K562 (cell line): Measurements from ENCODE around the gene RHOV. TPM values are rescaled to one million over a fixed set of nuclear protein-coding genes. Genes with fewer than 3 reads are reported as not detected.

Experiments
- ATAC-seq: fragments of 200-7000 bp; cut with Tn5 transposase; 3 replicates; pipeline ENCODE4 v1.9.1; 2020; ENCODE audit warnings: moderate library complexity
- BruUV-seq: library from RNA; stranded (reverse); fragments of 400-500 nt; replicated peaks from 2 replicates; lab custom pipeline; 2021; lab: Mats Ljungman, UMichigan
- CTCF ChIA-PET: fragments of 300-600 bp; formaldehyde crosslinking; extraction: SDS; loops from one replicate; lab custom pipeline; 2021; ENCODE audit warnings: low intra/inter-chr PET ratio; lab: Yijun Ruan, JAX
- POLR2A ChIA-PET: fragments of 300-600, 350-650 bp; sonication (Branson Sonifier 250); formaldehyde crosslinking; extraction: SDS; loops from one replicate; lab custom pipeline; 2021; ENCODE audit warnings: antibody characterized with exemption, inconsistent platforms; lab: Yijun Ruan, JAX
- DNase-seq, 4 experiments: peaks; one replicate each; pipeline versions ENCODE4 v3.0.0 to v3.0.0-alpha.2; 2011 to 2018; ENCODE audit warnings: low spot score in 3 of 4, mixed read lengths in 3 of 4; ENCODE audit errors: extremely low read depth in 1 of 4
- FAIRE-seq: peaks from 2 replicates; lab custom pipeline; 2011; peaks lifted over from hg19 to GRCh38; lab: Jason Lieb, UNC
- H2AFZ ChIP-seq: 2 replicates; pipeline ENCODE4 v1.6.0; 2011; ENCODE audit warnings: low read depth, low read length, control low read depth, inconsistent platforms
- H3K27ac ChIP-seq: fragments of 200-600 bp; 3 replicates; pipeline ENCODE4 v1.8.0; 2011; ENCODE audit warnings: low read depth, mild to moderate bottlenecking, control low read depth, inconsistent platforms, low read length, moderate library complexity, mixed read lengths; ENCODE audit errors: extremely low read depth
- H3K27me3 ChIP-seq, 2 experiments: fragments of 300-600 bp in 1 of 2; 2 replicates in 1 of 2; 3 replicates in 1 of 2; pipeline versions ENCODE4 v1.6.0 to v1.8.0; 2011; ENCODE audit warnings: inconsistent platforms in 2 of 2, low read length in 2 of 2, mild to moderate bottlenecking in 1 of 2, mixed read lengths in 1 of 2, moderate library complexity in 1 of 2; ENCODE audit not compliant: control insufficient read depth in 2 of 2, insufficient read depth in 2 of 2
- H3K36me3 ChIP-seq: fragments of 300-600 bp; 3 replicates; pipeline ENCODE4 v1.8.0; 2011; ENCODE audit warnings: mild to moderate bottlenecking, low read length, inconsistent platforms; ENCODE audit not compliant: control insufficient read depth, insufficient read depth
- H3K4me1 ChIP-seq, 2 experiments: fragments of 200-600 bp in 1 of 2; replicated peaks in 1 of 2; 2 replicates in 1 of 2; 3 replicates in 1 of 2; pipeline versions ENCODE4 v1.5.1 to v1.8.0; 2011; ENCODE audit warnings: inconsistent platforms in 2 of 2, low read length in 2 of 2, mild to moderate bottlenecking in 1 of 2, mixed read lengths in 1 of 2, moderate library complexity in 1 of 2; ENCODE audit not compliant: control insufficient read depth in 2 of 2, insufficient read depth in 2 of 2
- H3K4me2 ChIP-seq: 2 replicates; pipeline ENCODE4 v1.6.1; 2011; ENCODE audit warnings: low read length, control low read depth, inconsistent platforms, mixed read lengths; ENCODE audit not compliant: insufficient read depth
- H3K4me3 ChIP-seq: fragments of 200-600 bp; sonication (generic), shearing (Covaris generic); 2 replicates; pipeline ENCODE4 v1.5.1; 2016; ENCODE audit warnings: control low read depth, inconsistent platforms
- H3K79me2 ChIP-seq: fragments of 200-600 bp; 3 replicates; pipeline ENCODE4 v1.8.0; 2011; ENCODE audit warnings: low read length, inconsistent platforms; ENCODE audit not compliant: control insufficient read depth, insufficient read depth
- H3K9ac ChIP-seq, 2 experiments: 2 replicates each; pipeline versions ENCODE4 v1.6.0 to v1.6.1; 2011; ENCODE audit warnings: low read depth in 2 of 2, low read length in 2 of 2, control low read depth in 1 of 2, inconsistent platforms in 1 of 2, mild to moderate bottlenecking in 1 of 2, mixed read lengths in 1 of 2; ENCODE audit not compliant: insufficient read depth in 1 of 2
- H3K9me1 ChIP-seq: one replicate; pipeline ENCODE4 v1.6.0; 2011; ENCODE audit warnings: inconsistent platforms, mild to moderate bottlenecking, low read length, moderate library complexity; ENCODE audit not compliant: control insufficient read depth, insufficient read depth
- H3K9me3 ChIP-seq: replicated peaks from 2 replicates; pipeline ENCODE4 v1.5.1; 2011; ENCODE audit warnings: low read depth, low read length, inconsistent platforms; ENCODE audit not compliant: control insufficient read depth, insufficient read depth
- H4K20me1 ChIP-seq: replicated peaks from 2 replicates; pipeline ENCODE4 v1.6.1; 2011; ENCODE audit warnings: low read length, inconsistent platforms, mixed read lengths; ENCODE audit not compliant: control insufficient read depth, insufficient read depth
- CBFA2T3 ChIP-seq: fragments of 450-650 bp; IDR thresholded peaks from 2 replicates; pipeline ENCODE4 v1.6.1; 2017
- ELF4 ChIP-seq: fragments of 450-650 bp; formaldehyde crosslinking; IDR thresholded peaks from 2 replicates; pipeline ENCODE4 v1.4.0; 2022; ENCODE audit warnings: missing genetic modification characterization
- ESRRA ChIP-seq: fragments of 450-650 bp; IDR thresholded peaks from 2 replicates; pipeline ENCODE4 v1.6.1; 2014; ENCODE audit warnings: low read depth, mild to moderate bottlenecking, moderate library complexity, borderline replicate concordance
- NCOA1 ChIP-seq: fragments of 450-650 bp; IDR thresholded peaks from 2 replicates; pipeline ENCODE4 v1.6.1; 2016; ENCODE audit warnings: low read depth
- NR4A1 ChIP-seq, 2 experiments: fragments of 250-450 bp in 1 of 2; fragments of 450-650 bp in 1 of 2; sonication (Bioruptor Pico) in 1 of 2; IDR thresholded peaks; 2 replicates each; pipeline versions ENCODE4 v1.4.0 to v1.6.1; 2016 to 2020; ENCODE audit warnings: mild to moderate bottlenecking in 2 of 2, missing compliant biosample characterization in 1 of 2, missing genetic modification characterization in 1 of 2, moderate library complexity in 1 of 2
- PURB ChIP-seq: sonication (generic); formaldehyde crosslinking; IDR thresholded peaks from 2 replicates; pipeline ENCODE4 v1.9.0; 2021; ENCODE audit warnings: low read depth, mild to moderate bottlenecking, missing genetic modification reagents
- THRAP3 ChIP-seq: fragments of 450-650 bp; IDR thresholded peaks from 2 replicates; pipeline ENCODE4 v1.6.1; 2016; ENCODE audit warnings: mild to moderate bottlenecking, inconsistent platforms, borderline replicate concordance
- ZNF263 ChIP-seq: sonication (generic); formaldehyde crosslinking; IDR thresholded peaks from 2 replicates; pipeline ENCODE4 v1.8.0; 2022; ENCODE audit warnings: mild to moderate bottlenecking, missing genetic modification reagents, borderline replicate concordance
- ZNF347 ChIP-seq: fragments of 450-650 bp; formaldehyde crosslinking; IDR thresholded peaks from 2 replicates; pipeline ENCODE4 v1.4.0; 2020; ENCODE audit warnings: low read depth, mild to moderate bottlenecking, moderate library complexity
- ZNF384 ChIP-seq: IDR thresholded peaks from 2 replicates; pipeline ENCODE4 v1.6.1; 2012; ENCODE audit warnings: low read depth, low read length, improper control_type of control experiment
- WGBS: fragments of 100-300 bp; shearing (Covaris generic); methylation state at CpG from one replicate; pipeline ENCODE4 v1.1.6; 2016; ENCODE audit warnings: low coverage, mixed read lengths; ENCODE audit not compliant: insufficient coverage; ENCODE audit errors: missing lambda C conversion rate; 5-methylcytosine and 5-hydroxymethylcytosine counted together
- in situ Hi-C: fragments of 300-500 bp; cut with MboI; formaldehyde crosslinking; loops from 4 replicates; pipeline ENCODE4 v1.15.0; 2018; ENCODE audit warnings: inconsistent platforms, mixed read lengths
- intact Hi-C: fragments of 100-400 bp; cut with micrococcal nuclease; formaldehyde crosslinking; loops from 2 replicates; pipeline ENCODE4 v1.14.2; 2022
- polyA plus RNA-seq, 8 experiments: library from polyadenylated mRNA; depleted of rRNA in 4 of 8; stranded (reverse) in 5 of 8; unstranded in 3 of 8; fragments of >200 nt; fragmentation: Nextera tagmentation in 2 of 8; fragmentation: Illumina TruSeq in 1 of 8; extraction: Ambion mirVana in 2 of 8; extraction: Trizol in 1 of 8; gene quantifications; 2 replicates each; pipeline versions ENCODE4 v1.2.1 to v1.2.3, GENCODE V29; 2011 to 2014; ENCODE audit warnings: inconsistent platforms in 1 of 8, missing spikeins in 1 of 8
- total RNA-seq, 7 experiments: library from RNA; depleted of rRNA in 6 of 7; stranded (reverse); fragments of >200 nt in 6 of 7; fragmentation: Illumina TruSeq in 2 of 7; extraction: Trizol in 2 of 7; gene quantifications; 2 replicates each; pipeline versions ENCODE4 v1.2.1 to v1.2.3, GENCODE V29; 2011 to 2021; ENCODE audit warnings: low replicate concordance in 1 of 7
- TF ChIP-seq, protein P1 (sequence below): sonication (generic); formaldehyde crosslinking; IDR thresholded peaks from 2 replicates; pipeline ENCODE4 v1.8.0; 2023; ENCODE audit warnings: missing genetic modification reagents, mild to moderate bottlenecking, borderline replicate concordance

RHOV gene
- total and polyA plus RNA-seq, 9 of the 15 experiments (the other 6 are each of a cell fraction or from before 2014, with no cell fraction given), result 0.08 to 2.0 (median 1.1) TPM

- no peak for ATAC-seq
Measured at GRCh38 chr15:40871749-40872617, 2.1 kb downstream of the RHOV start.

GRCh38 chr15:40870716-40871115 is 3.3 kb downstream of the RHOV start:
- H3K9me1 ChIP-seq, result no peaks in the 10 kb centered on the region
- no peaks in the 10 kb centered on the region for H3K36me3 ChIP-seq
- ChIA-PET POLR2A (interaction anchor here (0.7 to 6.8 kb wide), 5 partner anchors 8 to 23 kb away, joined by 3 to 72 read pairs (median 3); no protein-coding TSS in a partner anchor), CTCF (no interaction called here)
- no peaks in the 10 kb centered on the region for H4K20me1 ChIP-seq
- in situ Hi-C loops, result no loop called here
- H3K4me2 ChIP-seq, result no peak overlapping the region
- no peaks in the 10 kb centered on the region for H3K79me2 ChIP-seq
- H3K4me3 ChIP-seq, result no peak overlapping the region
- ATAC-seq (no peak), DNase-seq (no peak), FAIRE-seq (no peak)
- intact Hi-C loops, result no loop called here
- H3K27me3 ChIP-seq, result no peaks in the 10 kb centered on the region
- 33% methylated on average over 1 of the region's 1 CpG for WGBS
- no peak overlapping the region for H2AFZ ChIP-seq
- peaks cover 9 to 24% of the 10 kb centered on the region in 2 experiments; a peak in 4 of 5 replicates for H3K4me1 ChIP-seq
- H3K9ac ChIP-seq, result no peak overlapping the region; a peak in 1 of 4 replicates
- no peak overlapping the region for H3K27ac ChIP-seq
- H3K9me3 ChIP-seq, result no peaks in the 10 kb centered on the region
- BruUV-seq, result no TSS peak
- TF ChIP-seq PURB (CRISPR knock-in tag) (no peak), THRAP3 (no peak), NR4A1 (CRISPR knock-in tag; IDR thresholded peaks at IDR 0.05) (no peak), NR4A1 (tag; IDR thresholded peaks at IDR 0.05) (no peak), ELF4 (CRISPR knock-in tag) (no peak), CBFA2T3 (no peak)
- TF ChIP-seq, protein P1, sequence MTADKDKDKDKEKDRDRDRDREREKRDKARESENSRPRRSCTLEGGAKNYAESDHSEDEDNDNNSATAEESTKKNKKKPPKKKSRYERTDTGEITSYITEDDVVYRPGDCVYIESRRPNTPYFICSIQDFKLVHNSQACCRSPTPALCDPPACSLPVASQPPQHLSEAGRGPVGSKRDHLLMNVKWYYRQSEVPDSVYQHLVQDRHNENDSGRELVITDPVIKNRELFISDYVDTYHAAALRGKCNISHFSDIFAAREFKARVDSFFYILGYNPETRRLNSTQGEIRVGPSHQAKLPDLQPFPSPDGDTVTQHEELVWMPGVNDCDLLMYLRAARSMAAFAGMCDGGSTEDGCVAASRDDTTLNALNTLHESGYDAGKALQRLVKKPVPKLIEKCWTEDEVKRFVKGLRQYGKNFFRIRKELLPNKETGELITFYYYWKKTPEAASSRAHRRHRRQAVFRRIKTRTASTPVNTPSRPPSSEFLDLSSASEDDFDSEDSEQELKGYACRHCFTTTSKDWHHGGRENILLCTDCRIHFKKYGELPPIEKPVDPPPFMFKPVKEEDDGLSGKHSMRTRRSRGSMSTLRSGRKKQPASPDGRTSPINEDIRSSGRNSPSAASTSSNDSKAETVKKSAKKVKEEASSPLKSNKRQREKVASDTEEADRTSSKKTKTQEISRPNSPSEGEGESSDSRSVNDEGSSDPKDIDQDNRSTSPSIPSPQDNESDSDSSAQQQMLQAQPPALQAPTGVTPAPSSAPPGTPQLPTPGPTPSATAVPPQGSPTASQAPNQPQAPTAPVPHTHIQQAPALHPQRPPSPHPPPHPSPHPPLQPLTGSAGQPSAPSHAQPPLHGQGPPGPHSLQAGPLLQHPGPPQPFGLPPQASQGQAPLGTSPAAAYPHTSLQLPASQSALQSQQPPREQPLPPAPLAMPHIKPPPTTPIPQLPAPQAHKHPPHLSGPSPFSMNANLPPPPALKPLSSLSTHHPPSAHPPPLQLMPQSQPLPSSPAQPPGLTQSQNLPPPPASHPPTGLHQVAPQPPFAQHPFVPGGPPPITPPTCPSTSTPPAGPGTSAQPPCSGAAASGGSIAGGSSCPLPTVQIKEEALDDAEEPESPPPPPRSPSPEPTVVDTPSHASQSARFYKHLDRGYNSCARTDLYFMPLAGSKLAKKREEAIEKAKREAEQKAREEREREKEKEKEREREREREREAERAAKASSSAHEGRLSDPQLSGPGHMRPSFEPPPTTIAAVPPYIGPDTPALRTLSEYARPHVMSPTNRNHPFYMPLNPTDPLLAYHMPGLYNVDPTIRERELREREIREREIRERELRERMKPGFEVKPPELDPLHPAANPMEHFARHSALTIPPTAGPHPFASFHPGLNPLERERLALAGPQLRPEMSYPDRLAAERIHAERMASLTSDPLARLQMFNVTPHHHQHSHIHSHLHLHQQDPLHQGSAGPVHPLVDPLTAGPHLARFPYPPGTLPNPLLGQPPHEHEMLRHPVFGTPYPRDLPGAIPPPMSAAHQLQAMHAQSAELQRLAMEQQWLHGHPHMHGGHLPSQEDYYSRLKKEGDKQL, result no peak

More at GRCh38 chr15:40871749-40872617, 2.1 kb downstream of the RHOV start:
- POLR2A ChIA-PET, result interaction anchor here (0.6 to 6.8 kb wide), 9 partner anchors 10 to 1602 kb away, joined by 3 to 72 read pairs (median 3); partner anchors contain the start of gene RAD51
- H2AFZ ChIP-seq, result no peak overlapping the region
- TSS peak; percentile 76 for BruUV-seq
- peak; percentile 56; the same call in 1 of the 2 replicates for TF ChIP-seq ESRRA
- TF ChIP-seq ZNF263 (CRISPR knock-in tag), result peak; percentile 50; the same call in 1 of the 2 replicates
- no peak for TF ChIP-seq ZNF384
- no peak for TF ChIP-seq ZNF347 (CRISPR knock-in tag)
- no peak for TF ChIP-seq NCOA1
- TF ChIP-seq, all 486 proteins: peak for 2
- Histone ChIP-seq H3K36me3 (no peaks in the 10 kb centered on the region), H3K9me1 (no peaks in the 10 kb centered on the region), H3K79me2 (no peaks in the 10 kb centered on the region), H4K20me1 (no peaks in the 10 kb centered on the region), H3K4me3 (no peak overlapping the region), H3K27ac (no peak overlapping the region), H3K27me3 (no peaks in the 10 kb centered on the region), H3K4me2 (no peak overlapping the region), H3K4me1 (peaks cover 9 to 24% of the 10 kb centered on the region in 2 experiments; a peak in 4 of 5 replicates), H3K9me3 (no peaks in the 10 kb centered on the region), H3K9ac (peak overlapping the region in 1 of 2 experiments; percentile 48; a peak in 1 of 4 replicates)
- intact Hi-C loops (no loop called here), in situ Hi-C loops (no loop called here)
- FAIRE-seq, result no peak
- CTCF ChIA-PET, result no interaction called here
- DNase-seq, result peak in 1 of 4 experiments; percentile 11
- WGBS, result 63% methylated on average over 13 of the region's 13 CpGs
